K562 (cell line): Measurements from ENCODE around the gene DIPK1B. TPM values are rescaled to one million over a fixed set of nuclear protein-coding genes. Genes with fewer than 3 reads are reported as not detected.

ENCODE experiments used
- ATF1 ChIP-seq, 2 experiments: fragments of 450-650 bp in 1 of 2; IDR thresholded peaks; 2 replicates each; pipeline ENCODE4 v1.6.1; 2016; ENCODE audit warnings: missing compliant biosample characterization in 1 of 2, missing genetic modification characterization in 1 of 2
- CREB3 ChIP-seq: fragments of 450-650 bp; conservative IDR thresholded peaks from 2 replicates; pipeline ENCODE4 v1.6.1; 2016; ENCODE audit warnings: missing genetic modification characterization, low read depth, mild to moderate bottlenecking, missing compliant biosample characterization, moderate library complexity
- CREM ChIP-seq: IDR thresholded peaks from 2 replicates; pipeline ENCODE4 v1.6.1; 2014; ENCODE audit warnings: antibody characterized with exemption, low read depth
- CXXC5 ChIP-seq: fragments of 250-450 bp; sonication (Bioruptor Pico); IDR thresholded peaks from 2 replicates; pipeline ENCODE4 v1.8.0; 2022; ENCODE audit warnings: inconsistent platforms, mild to moderate bottlenecking, moderate library complexity
- HNRNPL ChIP-seq: fragments of 200-400 bp; formaldehyde crosslinking; IDR thresholded peaks from 2 replicates; pipeline ENCODE4 v1.6.1; 2017; ENCODE audit warnings: low read depth, mild to moderate bottlenecking, low read length
- MEF2A ChIP-seq: IDR thresholded peaks from 2 replicates; pipeline ENCODE4 v1.6.1; 2011; ENCODE audit warnings: low read depth, mild to moderate bottlenecking, low read length, moderate library complexity; ENCODE audit not compliant: control insufficient read depth
- RREB1 ChIP-seq: fragments of 250-450 bp; sonication (Bioruptor Pico); IDR thresholded peaks from 2 replicates; pipeline ENCODE4 v1.4.0; 2020
- SMARCA4 ChIP-seq: fragments of 450-650 bp; IDR thresholded peaks from 2 replicates; pipeline ENCODE4 v1.6.1; 2016
- SPI1 ChIP-seq: IDR thresholded peaks from 2 replicates; pipeline ENCODE4 v1.6.1; 2011; ENCODE audit warnings: low read depth, low read length, control low read depth, borderline replicate concordance
- SRSF3 ChIP-seq: fragments of 200-400 bp; formaldehyde crosslinking; IDR thresholded peaks from 2 replicates; pipeline ENCODE4 v1.6.1; 2016; ENCODE audit warnings: mild to moderate bottlenecking, low read length, moderate library complexity; ENCODE audit not compliant: insufficient read depth
- TAF1 ChIP-seq: IDR thresholded peaks from 2 replicates; pipeline ENCODE4 v1.6.1; 2011; ENCODE audit warnings: mild to moderate bottlenecking, low read length, moderate library complexity; ENCODE audit not compliant: insufficient read depth, control insufficient read depth, severe bottlenecking; ENCODE audit errors: extremely low read depth
- TEAD1 ChIP-seq, 2 experiments: fragments of 450-650 bp in 1 of 2; sonication (generic) in 1 of 2; formaldehyde crosslinking; IDR thresholded peaks; 2 replicates each; pipeline versions ENCODE4 v1.4.0 to v1.8.0; 2020 to 2022; ENCODE audit warnings: mild to moderate bottlenecking in 2 of 2, missing genetic modification reagents in 1 of 2
- ZBTB17 ChIP-seq: fragments of 450-650 bp; formaldehyde crosslinking; IDR thresholded peaks from 2 replicates; pipeline ENCODE4 v1.4.0; 2020; ENCODE audit warnings: mild to moderate bottlenecking
- ZBTB7A ChIP-seq: IDR thresholded peaks from 2 replicates; pipeline ENCODE4 v1.6.1; 2011; ENCODE audit warnings: low read depth, mild to moderate bottlenecking, low read length, moderate library complexity, borderline replicate concordance; ENCODE audit not compliant: control insufficient read depth
- ZNF592 ChIP-seq: fragments of 450-650 bp; IDR thresholded peaks from 2 replicates; pipeline ENCODE4 v1.6.1; 2017; ENCODE audit warnings: antibody characterized with exemption, mild to moderate bottlenecking
- ZNF707 ChIP-seq: fragments of 250-450 bp; sonication (Bioruptor Pico); conservative IDR thresholded peaks from 2 replicates; pipeline ENCODE4 v1.8.0; 2022; ENCODE audit warnings: inconsistent platforms, mild to moderate bottlenecking, moderate library complexity
- polyA plus RNA-seq, 8 experiments: library from polyadenylated mRNA; depleted of rRNA in 4 of 8; stranded (reverse) in 5 of 8; unstranded in 3 of 8; fragments of >200 nt; fragmentation: Nextera tagmentation in 2 of 8; fragmentation: Illumina TruSeq in 1 of 8; extraction: Ambion mirVana in 2 of 8; extraction: Trizol in 1 of 8; gene quantifications; 2 replicates each; pipeline versions ENCODE4 v1.2.1 to v1.2.3, GENCODE V29; 2011 to 2014; ENCODE audit warnings: inconsistent platforms in 1 of 8, missing spikeins in 1 of 8
- total RNA-seq, 7 experiments: library from RNA; depleted of rRNA in 6 of 7; stranded (reverse); fragments of >200 nt in 6 of 7; fragmentation: Illumina TruSeq in 2 of 7; extraction: Trizol in 2 of 7; gene quantifications; 2 replicates each; pipeline versions ENCODE4 v1.2.1 to v1.2.3, GENCODE V29; 2011 to 2021; ENCODE audit warnings: low replicate concordance in 1 of 7

The DIPK1B gene
- total and polyA plus RNA-seq, 9 of the 15 experiments (the other 6 are each of a cell fraction or from before 2014, with no cell fraction given) = 0.08 to 22.3 (median 5.9) TPM

GRCh38 chr9:136700959-136701667, 11.3 kb upstream of the DIPK1B start (continued):
- peak; percentile 80 for TF ChIP-seq ZNF592
- TF ChIP-seq TAF1 = no peak
- 0 out of 2 replicates have a peak, but pooled peaks have one; percentile 48 for TF ChIP-seq CREB3 (tag)
- TF ChIP-seq ZBTB7A = 0 out of 2 replicates have a peak, but pooled peaks have one; percentile 21
- no peak for TF ChIP-seq SRSF3
- TF ChIP-seq TEAD1 (CRISPR knock-in tag; IDR thresholded peaks at IDR 0.05) = no peak
- no peak for TF ChIP-seq RREB1 (CRISPR knock-in tag)
- TF ChIP-seq CREM = peak; percentile 29; the same call in 1 of the 2 replicates
- TF ChIP-seq ZNF707 = no peak
- TF ChIP-seq ZBTB17 (CRISPR knock-in tag) = 0 out of 2 replicates have a peak, but pooled peaks have one; percentile 31
- TF ChIP-seq CXXC5 (CRISPR knock-in tag) = peak; percentile 69
- no peak for TF ChIP-seq HNRNPL
- no peak for TF ChIP-seq ATF1 (CRISPR knock-in tag; IDR thresholded peaks at IDR 0.05)
- peak; percentile 52 for TF ChIP-seq ATF1 (tag; IDR thresholded peaks at IDR 0.05)
- TF ChIP-seq SPI1 = 0 out of 2 replicates have a peak, but pooled peaks have one; percentile 14
- peak; percentile 38; the same call in 1 of the 2 replicates for TF ChIP-seq SMARCA4
- no peak for TF ChIP-seq MEF2A
